ENCODE results near the gene P2RX1.

P2RX1 gene

GRCh38 chr17:3923466-3924190, 7.4 kb upstream of the P2RX1 start:
- no peak for DNase-seq

DNA sequence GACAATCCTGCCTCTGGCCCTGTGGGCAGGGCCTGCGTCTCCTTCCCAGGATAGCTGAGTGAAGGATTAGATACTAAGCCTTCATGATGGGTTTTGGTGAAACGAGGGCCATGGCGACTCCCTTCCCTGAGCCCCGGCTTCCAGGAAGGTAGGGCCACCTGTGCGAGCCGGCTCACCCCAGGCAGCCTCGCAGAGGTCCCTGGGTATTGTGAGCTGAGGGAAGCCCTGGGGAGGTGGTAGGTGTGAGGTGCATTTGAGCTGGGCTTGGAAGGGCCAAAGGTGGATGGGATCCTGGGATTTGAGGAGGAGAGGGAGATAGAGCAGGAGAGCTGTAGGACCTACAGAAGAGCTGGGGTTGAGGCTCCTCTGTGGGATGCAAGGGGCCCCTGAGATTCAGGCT, 6.5 kb upstream of the P2RX1 start:
- DNase-seq = no peak

DNA sequence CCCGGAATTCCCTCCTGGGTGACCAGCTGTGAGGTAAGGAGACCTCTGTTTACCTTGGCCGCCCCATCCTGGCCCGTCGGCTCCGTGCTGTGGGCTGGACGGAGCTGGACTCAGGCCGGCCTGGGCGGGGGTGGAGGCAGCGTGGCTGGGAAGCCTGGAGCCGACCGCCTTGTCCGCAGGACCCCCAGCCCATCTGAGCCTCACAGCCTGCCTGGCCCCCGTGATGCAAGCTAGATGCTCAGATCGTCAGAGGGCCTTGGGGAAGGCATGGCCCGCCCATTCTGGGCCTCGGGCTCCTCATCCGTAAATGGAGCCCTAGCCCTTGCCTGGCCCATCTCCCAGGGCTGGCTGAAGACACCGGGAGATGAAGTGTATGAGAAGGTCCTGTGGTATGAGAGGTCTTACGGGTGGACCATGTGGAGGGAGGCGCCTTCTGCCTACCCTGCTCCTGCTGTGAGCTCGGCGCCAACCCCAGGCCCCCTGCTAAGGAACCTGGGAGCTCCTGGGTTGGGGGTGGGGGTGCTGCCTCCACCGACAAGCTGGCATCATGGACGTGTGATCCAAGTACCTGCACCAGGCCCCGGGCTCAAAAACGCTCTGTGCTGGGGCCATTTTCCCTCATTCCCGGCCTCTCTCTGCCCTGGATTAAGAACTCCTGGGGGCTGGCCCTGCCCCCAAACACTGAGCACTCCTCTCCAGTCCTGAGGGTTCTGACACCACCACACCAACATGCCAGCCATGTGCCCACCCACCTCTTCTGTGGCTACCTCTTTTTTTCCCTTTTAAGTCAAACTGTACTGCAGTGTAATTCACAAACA, 5.4 kb upstream of the P2RX1 start:
- no peak for DNase-seq

GRCh38 chr17:3921006-3921405, 4.7 kb upstream of the P2RX1 start:
- no peak for DNase-seq

GRCh38 chr17:3919123-3919624, 2.9 kb upstream of the P2RX1 start:
- DNase-seq = no peak

- no peak for DNase-seq
Measured at GRCh38 chr17:3918372-3919122, 2.3 kb upstream of the P2RX1 start.

DNA sequence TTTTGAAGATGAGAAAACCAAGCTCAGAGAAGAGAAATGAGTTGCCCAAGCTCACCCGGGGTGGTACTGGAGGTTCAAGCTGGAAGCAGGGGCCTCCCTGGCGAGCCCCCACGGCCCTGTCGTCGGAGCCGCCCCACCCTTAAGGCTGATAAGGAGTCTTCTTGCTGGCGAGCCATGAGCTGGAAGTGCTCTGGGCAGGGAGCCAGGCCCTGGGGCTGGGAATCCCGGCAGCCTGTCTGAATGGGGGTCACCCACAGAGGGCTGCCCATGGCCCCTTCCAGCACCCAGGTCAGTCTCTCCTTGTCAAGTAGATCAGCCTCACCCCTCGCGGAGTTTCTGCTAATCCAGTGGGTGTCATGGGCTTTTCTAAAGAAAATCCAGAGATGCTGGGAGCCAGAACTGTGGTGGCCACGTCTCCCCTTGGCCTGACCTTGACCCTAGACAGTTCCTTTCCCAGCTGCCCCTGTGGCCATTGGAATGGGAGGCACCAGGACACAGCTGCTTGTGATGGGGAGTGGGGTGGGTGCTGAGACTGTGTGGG, 1.2 kb upstream of the P2RX1 start:
- DNase-seq = no peak

GRCh38 chr17:3916825-3917224, 560 bp upstream of the P2RX1 start:
- DNase-seq = peak; percentile 45

- DNase-seq = no peak
Measured at GRCh38 chr17:3915581-3915994, 677 bp downstream of the P2RX1 start.

GRCh38 chr17:3914312-3914670, 2.0 kb downstream of the P2RX1 start:
- DNase-seq = no peak

- DNase-seq = no peak
Measured at GRCh38 chr17:3913531-3914311, 2.5 kb downstream of the P2RX1 start.

DNA sequence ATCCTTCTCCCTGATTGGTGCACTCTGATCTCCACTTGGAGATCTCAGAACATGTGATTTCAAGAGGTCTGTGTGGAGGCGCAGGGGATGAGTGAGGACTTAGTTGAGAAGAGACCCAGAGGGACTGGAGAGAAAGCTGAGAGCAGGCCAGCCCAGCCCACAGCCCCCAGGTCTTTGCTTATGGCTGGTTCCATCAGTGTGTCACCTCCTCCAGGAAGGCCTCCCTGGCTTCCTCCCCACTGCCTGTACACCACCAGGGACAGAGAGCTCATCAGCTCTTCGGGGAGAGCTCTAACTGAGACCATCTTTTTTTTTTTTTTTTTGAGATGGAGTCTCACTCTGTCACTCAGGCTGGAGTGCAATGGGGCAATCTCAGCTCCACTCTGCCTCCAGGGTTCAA, 3.4 kb downstream of the P2RX1 start:
- DNase-seq = no peak

- DNase-seq = no peak
Measured at GRCh38 chr17:3911271-3912053, 4.8 kb downstream of the P2RX1 start.

DNA sequence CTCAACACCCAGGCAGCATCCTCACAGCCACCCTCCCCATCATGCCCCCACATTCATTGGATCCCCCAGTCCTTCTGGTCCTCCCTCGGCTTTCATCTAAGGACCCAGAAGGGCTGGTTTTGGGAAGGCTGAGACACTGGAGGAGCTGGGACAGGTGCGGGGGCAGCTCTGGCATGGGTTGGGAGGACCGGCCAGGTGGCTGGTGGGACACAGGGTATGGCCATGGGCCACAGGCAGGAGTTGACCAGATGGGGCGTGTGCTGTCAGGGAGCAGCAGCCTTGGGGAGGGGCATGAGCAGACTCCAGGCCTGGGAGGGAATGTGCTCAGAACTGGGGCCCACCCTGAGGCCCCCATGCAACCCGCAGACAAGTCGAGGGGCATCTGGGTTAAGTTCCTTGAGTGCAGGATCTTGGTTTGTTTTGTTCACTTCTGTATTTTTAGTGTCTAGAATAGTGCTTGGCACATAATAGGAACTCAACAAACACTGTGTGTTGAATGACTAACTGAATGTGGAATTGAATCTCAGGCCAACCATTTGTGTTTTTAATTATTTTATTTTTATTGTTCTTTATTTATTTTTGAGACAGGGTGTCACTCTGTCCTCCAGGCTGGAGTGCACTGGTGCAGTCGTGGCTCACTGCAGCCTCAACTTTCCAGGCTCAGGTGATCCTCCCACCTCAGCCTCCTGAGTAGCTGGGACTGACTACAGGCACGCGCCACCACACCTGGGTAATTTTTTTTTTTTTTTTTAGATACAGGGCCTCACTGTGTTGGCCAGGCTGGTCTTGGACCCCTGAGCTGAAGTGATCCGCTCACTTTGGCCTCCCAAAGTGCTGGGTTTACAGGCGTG, 5.6 kb downstream of the P2RX1 start:
- DNase-seq = no peak

- no peak for DNase-seq
Measured at GRCh38 chr17:3909257-3909656, 7.0 kb downstream of the P2RX1 start.

DNA sequence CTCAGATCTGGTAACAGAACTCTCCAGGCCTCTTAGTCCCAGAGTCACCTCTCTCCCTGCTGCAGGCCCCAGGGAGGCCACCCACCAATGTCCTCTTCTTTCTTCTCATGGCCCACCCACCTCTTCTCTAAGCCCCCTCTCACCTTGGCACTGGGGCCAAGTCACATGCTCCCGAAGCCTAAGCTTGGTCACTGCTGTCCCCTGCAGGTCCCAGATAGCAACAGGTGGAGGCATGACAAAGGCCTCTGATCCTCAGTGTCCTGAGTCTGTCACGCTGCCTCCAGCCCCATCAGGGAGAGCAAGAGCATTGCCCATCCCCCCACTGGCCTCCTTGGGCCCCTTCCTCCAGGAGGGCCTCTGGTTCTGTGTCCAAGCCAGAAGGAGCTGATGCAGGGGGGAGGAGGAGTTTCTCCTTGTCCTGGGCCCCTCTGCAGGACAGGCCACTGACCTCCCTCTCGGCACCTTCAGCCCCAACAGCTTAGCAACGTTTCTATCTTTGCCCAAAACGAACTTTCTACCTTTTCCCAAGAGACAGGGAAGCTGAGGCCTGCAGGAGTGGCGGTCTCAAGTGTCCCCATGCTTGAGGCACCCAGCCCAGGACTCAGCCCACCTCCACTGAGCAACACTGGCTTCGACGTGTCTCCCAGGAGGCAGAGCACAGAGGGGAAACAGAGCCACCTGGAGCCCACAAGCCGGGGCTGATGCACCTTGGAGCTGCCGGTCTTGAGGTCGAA, 8.6 kb downstream of the P2RX1 start:
- no peak for DNase-seq

DNA sequence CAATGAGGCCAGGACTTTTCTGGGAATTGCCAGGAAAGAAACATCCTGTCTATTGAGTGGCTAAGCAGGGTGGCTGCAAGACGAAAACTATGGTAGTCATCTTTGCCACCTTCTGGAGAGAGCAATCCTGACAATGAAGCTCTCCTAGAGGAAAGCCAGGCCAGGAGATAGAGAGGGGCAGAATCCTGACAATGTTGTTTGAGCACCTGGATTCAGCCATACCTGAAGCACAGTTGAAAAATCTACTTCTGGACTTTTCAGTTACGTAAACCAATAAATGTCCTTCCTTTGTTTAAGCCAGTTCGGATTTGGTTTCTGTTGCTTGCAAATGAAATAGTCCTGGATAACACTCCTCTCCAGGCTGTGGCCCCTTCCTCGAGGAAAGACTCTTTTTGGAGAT, 9.4 kb downstream of the P2RX1 start:
- DNase-seq = no peak

- no peak for DNase-seq
Measured at GRCh38 chr17:3905017-3905520, 11.2 kb downstream of the P2RX1 start.

GRCh38 chr17:3904501-3904900, 11.8 kb downstream of the P2RX1 start:
- no peak for DNase-seq

- no peak for DNase-seq
Measured at GRCh38 chr17:3903881-3904290, 12.4 kb downstream of the P2RX1 start.

Measured in KG1 (cell line).